ENCODE measurements around the gene TRPM4.
"Not testable (repeated sequence)": the region's sequence is repeated elsewhere in the genome, so short reads cannot be mapped to it uniquely, and the experiment has no call there.

DNA sequence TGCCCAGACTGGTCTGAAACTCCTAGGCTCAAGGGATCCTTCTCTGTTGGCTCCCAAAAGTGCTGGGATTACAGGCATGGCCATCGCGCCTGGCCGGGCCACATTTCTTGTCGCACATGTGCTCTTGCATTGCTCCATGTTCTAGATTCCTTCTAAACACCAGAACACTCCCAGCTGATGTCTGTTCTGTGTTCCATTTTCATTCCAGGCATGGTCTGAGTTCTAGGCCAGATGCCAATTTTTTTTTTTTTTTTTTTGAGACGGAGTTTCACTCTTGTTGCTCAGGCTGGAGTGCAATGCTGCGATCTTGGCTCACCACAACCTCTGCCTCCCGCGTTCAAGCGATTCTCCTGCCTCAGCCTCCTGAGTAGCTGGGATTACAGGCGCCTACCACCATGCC, 35.8 kb upstream of the TRPM4 start:
- TF ChIP-seq, protein P1, sequence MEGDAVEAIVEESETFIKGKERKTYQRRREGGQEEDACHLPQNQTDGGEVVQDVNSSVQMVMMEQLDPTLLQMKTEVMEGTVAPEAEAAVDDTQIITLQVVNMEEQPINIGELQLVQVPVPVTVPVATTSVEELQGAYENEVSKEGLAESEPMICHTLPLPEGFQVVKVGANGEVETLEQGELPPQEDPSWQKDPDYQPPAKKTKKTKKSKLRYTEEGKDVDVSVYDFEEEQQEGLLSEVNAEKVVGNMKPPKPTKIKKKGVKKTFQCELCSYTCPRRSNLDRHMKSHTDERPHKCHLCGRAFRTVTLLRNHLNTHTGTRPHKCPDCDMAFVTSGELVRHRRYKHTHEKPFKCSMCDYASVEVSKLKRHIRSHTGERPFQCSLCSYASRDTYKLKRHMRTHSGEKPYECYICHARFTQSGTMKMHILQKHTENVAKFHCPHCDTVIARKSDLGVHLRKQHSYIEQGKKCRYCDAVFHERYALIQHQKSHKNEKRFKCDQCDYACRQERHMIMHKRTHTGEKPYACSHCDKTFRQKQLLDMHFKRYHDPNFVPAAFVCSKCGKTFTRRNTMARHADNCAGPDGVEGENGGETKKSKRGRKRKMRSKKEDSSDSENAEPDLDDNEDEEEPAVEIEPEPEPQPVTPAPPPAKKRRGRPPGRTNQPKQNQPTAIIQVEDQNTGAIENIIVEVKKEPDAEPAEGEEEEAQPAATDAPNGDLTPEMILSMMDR (IDR thresholded peaks at IDR 0.05) = not testable (repeated sequence)
- TF ChIP-seq POLR2A (IDR thresholded peaks at IDR 0.05) = not testable (repeated sequence)

Measured in esophagus squamous epithelium (tissue), 4 donors.